Neutrophil (primary cell): Measurements from ENCODE around the gene TP53I3.

Experiments
- H3K27ac ChIP-seq: fragments of 200-600 bp; sonication (generic); 2 replicates; pipeline ENCODE4 v1.5.1; 2016; ENCODE audit warnings: mild to moderate bottlenecking, moderate library complexity
- H3K27me3 ChIP-seq: fragments of 200-600 bp; sonication (generic); 2 replicates; pipeline ENCODE4 v1.6.0; 2016; ENCODE audit warnings: mild to moderate bottlenecking
- H3K36me3 ChIP-seq: fragments of 200-600 bp; sonication (generic); 2 replicates; pipeline ENCODE4 v1.5.1; 2017
- H3K4me1 ChIP-seq, 2 experiments: fragments of 200-600 bp in 1 of 2; sonication (generic) in 1 of 2; 1 replicate in 1 of 2; 2 replicates in 1 of 2; pipeline versions ENCODE4 v1.5.1 to v1.6.1; 2013 to 2016; ENCODE audit warnings: low read depth in 1 of 2, low read length in 1 of 2, mild to moderate bottlenecking in 1 of 2, moderate library complexity in 1 of 2; ENCODE audit not compliant: control insufficient read depth in 1 of 2, insufficient read depth in 1 of 2
- H3K4me3 ChIP-seq, 2 experiments: fragments of 200-600 bp in 1 of 2; sonication (generic) in 1 of 2; 1 replicate in 1 of 2; 2 replicates in 1 of 2; pipeline ENCODE4 v1.5.1; 2013 to 2016; ENCODE audit warnings: low read depth in 1 of 2, low read length in 1 of 2, mild to moderate bottlenecking in 1 of 2, moderate library complexity in 1 of 2
- H3K9me3 ChIP-seq: fragments of 200-600 bp; sonication (generic); 2 replicates; pipeline ENCODE4 v1.5.1; 2016
- TF ChIP-seq, protein P1 (sequence below): fragments of 200-600 bp; sonication (generic); IDR thresholded peaks from 2 replicates; pipeline ENCODE4 v1.5.1; 2016; ENCODE audit warnings: antibody characterized with exemption

TP53I3 gene

DNA sequence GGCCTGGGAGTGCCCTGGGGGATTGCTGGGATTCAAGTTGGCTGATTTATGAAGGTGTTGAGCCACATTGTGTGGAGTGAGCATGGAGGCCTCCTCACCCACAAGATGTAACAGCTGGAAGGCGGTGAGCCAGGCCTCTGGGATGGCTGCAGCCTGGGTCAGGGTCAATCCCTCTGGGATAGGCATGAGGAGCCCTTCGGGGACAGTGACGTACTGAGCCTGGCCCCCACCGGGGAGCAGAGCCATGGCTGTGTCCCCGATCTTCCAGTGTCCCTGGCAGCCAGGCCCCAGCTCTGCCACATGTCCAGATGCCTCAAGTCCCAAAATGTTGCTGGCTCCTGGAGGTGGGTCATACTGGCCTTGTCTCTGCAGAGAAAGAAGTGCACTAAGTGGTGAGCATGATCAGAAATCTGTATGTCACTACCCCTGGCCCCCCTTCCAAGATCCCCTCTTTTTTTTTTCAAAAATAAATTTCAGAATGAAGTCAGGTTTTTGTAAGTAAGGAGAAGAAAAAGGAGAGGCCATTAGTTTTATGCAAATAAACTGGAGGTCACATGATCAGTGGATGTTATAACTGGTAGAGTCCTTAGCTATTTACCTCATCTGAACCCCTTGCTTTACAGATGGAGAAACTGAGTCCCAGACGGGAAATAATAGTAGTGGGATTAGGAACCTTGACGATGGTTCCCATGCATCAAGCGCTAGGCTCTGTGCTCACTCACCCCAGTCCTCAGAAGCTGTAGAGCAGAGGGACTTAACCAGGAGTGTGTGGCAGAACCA lies 1.7 kb downstream of the TP53I3 start:
- peak overlapping the region; percentile 81 for H3K27ac ChIP-seq
- TF ChIP-seq, protein P1, sequence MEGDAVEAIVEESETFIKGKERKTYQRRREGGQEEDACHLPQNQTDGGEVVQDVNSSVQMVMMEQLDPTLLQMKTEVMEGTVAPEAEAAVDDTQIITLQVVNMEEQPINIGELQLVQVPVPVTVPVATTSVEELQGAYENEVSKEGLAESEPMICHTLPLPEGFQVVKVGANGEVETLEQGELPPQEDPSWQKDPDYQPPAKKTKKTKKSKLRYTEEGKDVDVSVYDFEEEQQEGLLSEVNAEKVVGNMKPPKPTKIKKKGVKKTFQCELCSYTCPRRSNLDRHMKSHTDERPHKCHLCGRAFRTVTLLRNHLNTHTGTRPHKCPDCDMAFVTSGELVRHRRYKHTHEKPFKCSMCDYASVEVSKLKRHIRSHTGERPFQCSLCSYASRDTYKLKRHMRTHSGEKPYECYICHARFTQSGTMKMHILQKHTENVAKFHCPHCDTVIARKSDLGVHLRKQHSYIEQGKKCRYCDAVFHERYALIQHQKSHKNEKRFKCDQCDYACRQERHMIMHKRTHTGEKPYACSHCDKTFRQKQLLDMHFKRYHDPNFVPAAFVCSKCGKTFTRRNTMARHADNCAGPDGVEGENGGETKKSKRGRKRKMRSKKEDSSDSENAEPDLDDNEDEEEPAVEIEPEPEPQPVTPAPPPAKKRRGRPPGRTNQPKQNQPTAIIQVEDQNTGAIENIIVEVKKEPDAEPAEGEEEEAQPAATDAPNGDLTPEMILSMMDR: no peak
- H3K27me3 ChIP-seq: no peaks in the 10 kb centered on the region
- H3K36me3 ChIP-seq: peaks cover 22% of the 10 kb centered on the region
- H3K4me1 ChIP-seq: peaks cover 66 to 67% of the 10 kb centered on the region in 2 experiments
- peak overlapping the region; percentile 77 to 83 for H3K4me3 ChIP-seq
- no peaks in the 10 kb centered on the region for H3K9me3 ChIP-seq

DNA sequence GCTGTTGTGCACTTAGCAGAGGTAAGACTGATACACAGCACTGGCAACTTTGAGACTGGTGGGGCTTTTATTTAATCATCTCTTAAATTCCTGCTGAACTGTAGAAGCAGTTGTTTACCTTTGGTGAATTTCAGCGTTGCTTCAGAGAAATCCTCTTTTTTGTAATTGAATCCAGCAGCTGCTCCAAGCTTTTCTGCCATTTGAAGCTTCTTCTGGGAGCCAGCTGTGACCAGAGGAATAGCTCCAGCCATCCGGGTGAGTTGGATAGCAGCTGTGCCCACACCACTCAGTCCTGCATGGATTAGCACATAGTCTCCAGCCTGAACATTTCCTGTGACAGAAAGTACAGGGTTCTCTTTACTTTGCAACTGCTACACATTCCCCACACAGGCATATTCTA lies 3.9 kb downstream of the TP53I3 start:
- no peak overlapping the region for H3K4me3 ChIP-seq
- no peaks in the 10 kb centered on the region for H3K27me3 ChIP-seq
- peaks cover 14% of the 10 kb centered on the region for H3K36me3 ChIP-seq
- peak overlapping the region; percentile 81 for H3K27ac ChIP-seq
- no peaks in the 10 kb centered on the region for H3K9me3 ChIP-seq
- TF ChIP-seq, protein P1: no peak
- peaks cover 76 to 77% of the 10 kb centered on the region in 2 experiments for H3K4me1 ChIP-seq

DNA sequence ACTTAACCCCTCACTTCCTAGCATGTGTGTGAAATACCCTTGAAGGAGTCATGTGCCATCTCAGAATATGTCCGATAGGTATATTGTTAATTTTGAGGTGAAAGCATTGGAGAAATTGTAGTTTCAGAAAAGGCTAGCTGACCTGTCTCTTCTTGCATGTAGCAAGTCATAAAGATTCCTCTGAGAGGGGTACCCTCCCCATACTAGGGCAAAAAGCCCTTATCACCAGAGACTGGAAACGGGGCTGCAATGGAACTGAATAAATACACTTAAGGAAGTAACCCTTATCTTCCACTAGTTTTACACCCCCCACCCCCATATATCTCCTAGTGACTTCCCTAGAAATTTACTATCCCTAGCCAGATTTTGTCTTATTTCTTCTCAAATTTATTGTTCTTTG lies 6.8 kb downstream of the TP53I3 start:
- Histone ChIP-seq H3K4me3 (peak overlapping the region; percentile 84 to 100), H3K27me3 (no peaks in the 10 kb centered on the region), H3K9me3 (no peaks in the 10 kb centered on the region), H3K27ac (peak overlapping the region; percentile 95), H3K4me1 (peaks cover 59 to 64% of the 10 kb centered on the region in 2 experiments), H3K36me3 (peaks cover 32% of the 10 kb centered on the region)
- TF ChIP-seq, protein P1: no peak

DNA sequence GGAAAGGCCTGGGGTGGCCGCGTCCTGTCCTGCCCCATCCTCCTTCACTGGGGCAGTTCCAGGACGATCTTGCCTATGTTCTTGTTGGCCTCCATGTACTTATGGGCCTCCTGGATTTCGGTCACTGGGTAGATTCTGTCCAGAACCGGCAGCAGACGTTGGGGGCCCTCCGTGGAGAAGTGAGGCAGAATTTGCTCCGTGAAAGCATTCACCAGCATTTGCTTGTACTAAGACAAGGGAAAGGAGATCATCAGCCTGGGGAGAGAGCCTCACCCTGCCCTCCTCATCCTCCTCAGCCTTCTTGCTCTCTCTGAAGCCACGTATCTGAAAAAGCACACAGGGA lies 7.1 kb downstream of the TP53I3 start:
- H3K4me1 ChIP-seq: peaks cover 56 to 60% of the 10 kb centered on the region in 2 experiments
- TF ChIP-seq, protein P1: no peak
- H3K4me3 ChIP-seq: peak overlapping the region; percentile 84 to 100
- peak overlapping the region; percentile 95 for H3K27ac ChIP-seq
- no peaks in the 10 kb centered on the region for H3K27me3 ChIP-seq
- no peaks in the 10 kb centered on the region for H3K9me3 ChIP-seq
- peaks cover 32% of the 10 kb centered on the region for H3K36me3 ChIP-seq

DNA sequence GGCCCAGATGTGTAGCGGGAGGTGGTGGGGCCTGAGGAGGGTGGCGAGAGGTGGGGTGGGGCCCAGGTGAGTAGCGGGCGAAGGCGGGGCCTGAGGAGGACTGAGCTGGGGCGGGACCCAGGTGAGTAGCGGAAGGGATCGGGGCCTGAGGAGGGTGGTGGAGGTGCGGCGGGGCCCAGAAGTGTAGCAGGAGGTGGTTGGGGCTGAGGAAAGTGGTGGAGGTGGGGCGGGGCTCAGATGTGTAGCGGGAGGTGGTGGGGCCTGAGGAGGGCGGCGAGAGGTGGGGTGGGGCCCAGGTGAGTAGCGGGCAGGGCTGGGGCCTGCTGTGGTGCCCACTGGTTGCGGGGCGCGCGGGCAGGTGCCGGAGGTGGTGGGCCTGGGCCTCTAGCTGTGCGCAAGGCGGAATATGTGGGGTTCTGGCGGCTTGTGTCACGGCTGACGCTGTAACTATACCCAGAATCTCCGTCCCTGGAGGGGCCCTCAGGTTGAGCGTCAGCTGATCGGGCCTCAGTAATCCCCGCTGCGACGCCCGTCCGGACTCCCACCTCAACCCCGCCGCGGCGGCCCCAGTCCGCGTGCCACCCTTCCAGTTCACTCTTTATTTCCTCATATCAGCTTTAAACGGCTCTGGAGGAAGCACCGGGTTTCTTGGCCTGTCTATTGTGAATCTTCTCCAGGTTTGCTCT lies 7.6 kb downstream of the TP53I3 start:
- Histone ChIP-seq H3K27me3 (no peaks in the 10 kb centered on the region), H3K9me3 (no peaks in the 10 kb centered on the region), H3K27ac (peak overlapping the region; percentile 95), H3K4me1 (peaks cover 51 to 55% of the 10 kb centered on the region in 2 experiments), H3K36me3 (peaks cover 37% of the 10 kb centered on the region), H3K4me3 (peak overlapping the region; percentile 84 to 100)
- TF ChIP-seq, protein P1: no peak
